Ammon's horn (tissue), 1 donor: ENCODE measurements around the gene SLC39A3.
"Not testable (repeated sequence)": the region's sequence is repeated elsewhere in the genome, so short reads cannot be mapped to it uniquely, and the experiment has no call there.

Source experiments
- DNase-seq: peaks from one replicate; pipeline ENCODE4 v3.0.0-alpha.2; 2016; ENCODE audit warnings: low spot score

Gene SLC39A3

GRCh38 chr19:2722541-2723344 is 17.1 kb downstream of the SLC39A3 start:
- peak; percentile 68 for DNase-seq

GRCh38 chr19:2721570-2722540 is 18.0 kb downstream of the SLC39A3 start:
- DNase-seq: no peak

DNA sequence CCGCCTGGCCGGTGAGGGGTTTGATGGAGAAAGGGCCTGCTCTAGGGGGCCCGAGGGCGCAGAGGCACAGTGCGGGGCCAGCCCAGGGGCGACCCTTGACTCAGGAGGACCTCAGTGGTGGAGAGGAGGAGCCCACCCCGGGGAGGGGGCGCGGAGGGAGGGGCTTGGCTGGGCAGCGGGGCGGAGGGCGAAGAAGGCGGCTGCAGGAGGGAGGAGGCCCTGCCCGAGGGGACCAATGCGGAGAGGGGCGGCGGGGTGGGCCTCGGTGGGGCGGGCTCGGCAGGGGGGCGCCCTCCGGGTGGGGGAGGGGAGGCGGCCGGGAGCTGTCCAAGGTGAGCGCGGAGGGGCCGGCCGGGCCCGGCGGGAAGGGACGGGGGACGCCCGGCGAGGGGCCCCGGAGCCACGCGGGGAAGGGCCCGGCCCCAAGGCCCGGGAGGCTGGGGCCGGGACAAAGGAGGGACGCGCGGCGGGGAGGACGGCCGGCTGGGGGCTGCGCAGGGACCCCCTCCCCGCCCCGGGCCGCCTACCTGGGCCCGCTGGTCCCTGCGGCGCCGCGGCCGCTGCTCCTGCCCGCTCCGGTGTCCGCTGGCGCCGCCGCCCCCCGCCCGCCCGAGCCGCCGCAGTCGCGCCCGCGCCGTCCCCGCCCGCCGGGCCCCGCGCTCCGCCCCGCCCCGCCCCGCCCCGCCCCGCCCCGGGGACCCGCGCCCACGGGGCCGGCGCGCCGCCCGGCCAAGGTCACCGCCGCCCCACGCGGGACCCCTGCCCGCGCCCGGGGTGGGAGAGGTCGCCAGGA is 18.8 kb downstream of the SLC39A3 start, which contains the start of gene DIRAS1:
DIRAS1 (minus strand) TSS at position 596 of the 793 bp plus-strand sequence. CDS start 3,566 bp downstream, outside the sequence.
- no peak for DNase-seq

GRCh38 chr19:2719920-2720776 is 19.7 kb downstream of the SLC39A3 start:
- DNase-seq: peak; percentile 68

DNA sequence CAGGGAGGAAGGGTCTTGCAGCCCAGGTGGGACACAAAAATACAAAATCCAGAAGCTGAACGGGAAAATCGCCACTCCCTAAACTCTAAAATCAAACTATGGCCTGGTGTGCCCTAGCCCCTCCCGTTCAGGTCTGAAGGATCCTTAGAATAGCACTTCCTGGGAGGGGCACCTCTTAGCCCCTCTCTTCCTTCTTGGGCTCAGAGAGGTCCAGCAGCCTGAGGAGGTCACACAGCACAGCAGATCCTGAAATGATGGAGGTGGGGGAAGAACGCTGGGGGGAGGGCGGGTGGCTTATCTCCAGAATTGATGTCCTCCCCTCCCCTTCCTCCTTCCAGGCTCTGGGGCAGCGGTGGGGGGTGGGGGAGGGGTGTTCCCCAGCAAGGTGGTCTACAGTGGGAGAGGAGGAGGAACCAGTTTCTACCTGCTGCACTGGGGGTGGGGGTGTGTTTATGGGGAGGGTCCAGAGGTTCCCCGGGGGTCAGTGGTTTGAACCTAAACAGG is 20.5 kb downstream of the SLC39A3 start:
- DNase-seq: no peak

- no peak for DNase-seq
These were observed 21.9 kb downstream of the SLC39A3 start for GRCh38 chr19:2717638-2718541.

DNA sequence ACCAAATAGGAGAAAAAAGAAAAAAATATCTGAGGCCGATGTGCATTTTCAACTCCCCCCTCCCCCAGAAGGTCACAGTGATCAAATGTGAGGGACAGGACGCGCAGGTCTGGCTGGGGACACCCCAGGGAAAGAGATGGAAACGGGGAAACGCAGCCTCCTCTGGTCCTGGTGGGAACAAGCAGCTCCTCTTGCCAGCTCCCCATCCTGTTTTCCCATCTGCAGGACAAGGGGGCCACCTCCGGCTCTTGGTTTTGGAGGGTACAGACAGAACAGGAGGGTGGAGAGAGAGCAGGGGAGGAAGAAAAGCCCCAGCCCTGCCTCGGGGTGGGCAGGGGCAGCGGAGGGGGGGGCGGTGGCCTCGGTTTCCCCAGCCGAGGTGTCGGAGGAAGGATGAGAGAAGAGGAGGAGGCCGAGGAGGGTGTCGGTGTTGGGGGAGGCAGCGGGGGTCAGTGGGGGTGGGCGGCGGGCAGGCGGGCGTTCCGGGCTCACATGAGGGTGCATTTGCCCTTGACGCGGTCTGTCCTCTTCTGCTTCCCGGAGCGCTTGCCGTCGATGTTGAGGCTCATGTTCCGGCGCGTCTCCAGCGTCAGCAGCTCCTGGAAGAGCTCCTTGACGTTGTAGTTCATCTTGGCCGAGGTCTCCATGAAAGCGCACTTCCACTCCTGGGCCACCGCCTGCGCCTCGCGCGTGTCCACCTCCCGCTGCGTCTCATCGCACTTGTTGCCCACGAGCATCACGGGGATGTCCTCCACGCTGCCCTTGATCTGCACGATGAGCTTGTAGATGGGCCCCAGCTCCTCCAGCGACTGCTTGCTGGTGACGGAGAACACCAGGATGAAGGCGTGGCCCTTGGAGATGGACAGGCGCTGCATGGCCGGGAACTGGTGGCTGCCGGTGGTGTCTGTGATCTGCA is 22.8 kb downstream of the SLC39A3 start:
- DNase-seq: no peak

GRCh38 chr19:2716275-2716650 is 23.6 kb downstream of the SLC39A3 start:
- no peak for DNase-seq

DNA sequence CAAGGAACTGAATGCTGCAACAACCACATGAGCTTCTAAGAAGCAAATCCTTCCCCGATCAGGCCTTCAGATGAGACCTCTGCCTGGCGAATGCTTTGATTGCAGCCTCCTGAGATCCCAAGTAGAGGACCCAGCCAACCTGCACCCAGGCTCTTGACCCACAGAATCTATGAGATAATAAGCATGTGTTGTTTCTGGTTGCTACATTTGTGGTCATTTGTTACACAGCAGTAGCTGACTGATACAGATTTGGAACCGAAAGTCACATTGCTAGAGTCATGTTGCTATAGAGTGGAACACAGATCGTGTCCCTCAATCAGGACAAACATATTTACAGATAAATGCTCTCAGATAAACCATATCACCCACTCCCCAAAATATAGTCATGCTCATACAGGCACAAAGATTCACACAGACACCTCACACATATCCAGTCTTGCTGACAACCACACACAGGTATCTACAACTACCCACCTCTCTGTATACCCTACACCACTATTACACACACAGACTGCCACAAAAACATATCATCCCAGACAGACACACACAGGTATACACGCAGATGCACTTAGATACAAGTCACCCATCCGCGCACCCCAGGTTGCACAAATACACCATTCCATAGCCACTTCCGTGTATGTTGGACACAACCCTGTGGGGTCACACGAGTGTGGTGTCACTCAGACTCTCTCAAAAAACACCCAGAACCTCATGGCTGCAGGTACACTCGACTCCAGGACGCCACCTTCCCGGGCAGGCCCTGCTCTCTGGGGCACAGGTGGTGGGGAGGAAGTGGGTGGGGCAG is 24.1 kb downstream of the SLC39A3 start:
- no peak for DNase-seq

GRCh38 chr19:2714531-2715269 is 25.1 kb downstream of the SLC39A3 start:
- DNase-seq: no peak

GRCh38 chr19:2714102-2714501 is 25.7 kb downstream of the SLC39A3 start:
- DNase-seq: not testable (repeated sequence)

- not testable (repeated sequence) for DNase-seq
These were observed 26.6 kb downstream of the SLC39A3 start for GRCh38 chr19:2713170-2713569.

DNA sequence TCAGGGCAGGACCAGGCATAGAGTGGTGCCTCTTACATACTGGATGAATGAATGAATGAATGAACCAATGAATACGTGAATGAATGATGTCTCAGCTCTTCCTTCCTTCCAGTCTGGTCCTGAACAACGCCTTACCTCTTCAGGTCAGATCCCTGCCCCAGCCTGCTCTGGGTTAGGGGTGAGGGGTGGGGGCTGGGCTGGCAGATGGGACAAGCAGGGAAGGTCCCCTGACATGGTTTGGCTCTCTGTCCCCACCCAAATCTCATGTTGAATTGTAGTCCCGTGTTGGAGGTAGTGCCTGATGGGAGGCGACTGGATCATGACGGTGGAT is 28.0 kb downstream of the SLC39A3 start:
- no peak for DNase-seq

GRCh38 chr19:2711172-2711874 is 28.5 kb downstream of the SLC39A3 start:
- DNase-seq: no peak

- DNase-seq: no peak
These were observed 33.6 kb downstream of the SLC39A3 start for GRCh38 chr19:2706251-2706650.

GRCh38 chr19:2703691-2704216 is 36.1 kb downstream of the SLC39A3 start:
- no peak for DNase-seq
